Stimulated activated CD8-positive, alpha-beta memory T cell treated with anti-CD3 and anti-CD28 coated beads, Interleukin-12 subunit alpha, Interleukin-12 subunit beta, amount 100 ng/mL, for 1 hour (primary cell): Measurements from ENCODE around the gene GAGE12J.
"Not testable (repeated sequence)": the region's sequence is repeated elsewhere in the genome, so short reads cannot be mapped to it uniquely, and the experiment has no call there.

Experiments
- DNase-seq: peaks from one replicate; pipeline ENCODE4 v3.0.0-alpha.2; 2020; ENCODE audit warnings: low read depth

The GAGE12J gene

GRCh38 chrX:49310371-49310770 is 11.5 kb upstream of the GAGE12J start:
- no peak for DNase-seq

- no peak for DNase-seq
Measured at GRCh38 chrX:49312176-49312575, 9.7 kb upstream of the GAGE12J start.

GRCh38 chrX:49316085-49316484 is 5.8 kb upstream of the GAGE12J start:
- no peak for DNase-seq

- not testable (repeated sequence) for DNase-seq
Measured at GRCh38 chrX:49322266-49322665, 429 bp downstream of the GAGE12J start.

DNA sequence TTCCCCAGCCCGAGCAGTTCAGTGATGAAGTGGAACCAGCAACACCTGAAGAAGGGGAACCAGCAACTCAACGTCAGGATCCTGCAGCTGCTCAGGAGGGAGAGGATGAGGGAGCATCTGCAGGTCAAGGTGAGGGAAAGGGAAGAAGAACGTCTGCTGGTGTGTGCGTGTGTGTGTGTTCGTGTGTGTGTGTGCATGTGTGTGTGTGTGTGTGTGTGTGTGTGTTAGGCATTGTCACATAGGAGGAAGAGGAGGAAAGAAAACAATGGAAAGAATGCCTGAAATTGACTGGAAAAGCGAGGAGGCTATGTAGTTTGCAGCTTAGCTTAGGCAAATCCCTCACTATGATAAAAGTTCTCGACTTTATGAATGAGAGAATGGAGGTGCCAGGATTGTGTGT is 1.9 kb downstream of the GAGE12J start:
- DNase-seq = not testable (repeated sequence)

GRCh38 chrX:49330421-49330820 is 8.6 kb downstream of the GAGE12J start:
- not testable (repeated sequence) for DNase-seq

GRCh38 chrX:49331282-49331681 is 9.4 kb downstream of the GAGE12J start, which contains the start of gene GAGE13:
Gene GAGE13 (plus strand): TSS chrX:49331582. CDS start chrX:49332738, 1,156 bp downstream.
- not testable (repeated sequence) for DNase-seq

- DNase-seq = not testable (repeated sequence)
Measured at GRCh38 chrX:49331841-49332240, 10.0 kb downstream of the GAGE12J start.

GRCh38 chrX:49341449-49341848 is 19.6 kb downstream of the GAGE12J start:
- DNase-seq = not testable (repeated sequence)

DNA sequence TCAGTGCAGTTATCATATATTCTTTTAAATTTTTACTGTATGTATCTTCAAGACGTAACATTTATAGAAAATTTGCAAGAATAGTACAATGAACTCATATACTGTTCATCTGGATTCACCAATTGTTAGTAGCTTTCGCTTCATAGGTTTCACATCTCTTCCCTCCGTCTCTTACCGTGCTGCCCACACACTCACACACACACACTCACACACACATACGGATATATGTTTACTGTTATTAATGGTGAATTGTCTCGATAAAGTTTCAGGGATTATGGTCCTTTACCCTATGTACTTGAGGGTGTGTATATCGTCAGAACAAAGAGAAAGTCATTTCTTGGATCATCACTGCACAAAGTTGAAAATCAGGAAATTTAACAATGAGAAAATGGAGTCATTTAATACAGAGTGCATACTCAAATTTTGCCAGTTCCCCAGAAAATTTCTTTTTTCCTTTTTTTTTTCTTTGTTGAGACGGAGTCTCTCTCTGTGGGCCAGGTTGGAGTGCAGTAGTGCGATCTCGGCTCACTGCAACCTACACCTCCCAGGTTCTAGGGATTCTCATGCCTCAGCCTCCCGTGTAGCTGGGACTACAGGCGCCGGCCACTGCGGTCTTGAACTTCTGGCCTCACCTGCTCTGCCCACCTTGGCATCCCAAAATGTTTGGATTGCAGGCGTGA is 22.8 kb downstream of the GAGE12J start:
- not testable (repeated sequence) for DNase-seq

DNA sequence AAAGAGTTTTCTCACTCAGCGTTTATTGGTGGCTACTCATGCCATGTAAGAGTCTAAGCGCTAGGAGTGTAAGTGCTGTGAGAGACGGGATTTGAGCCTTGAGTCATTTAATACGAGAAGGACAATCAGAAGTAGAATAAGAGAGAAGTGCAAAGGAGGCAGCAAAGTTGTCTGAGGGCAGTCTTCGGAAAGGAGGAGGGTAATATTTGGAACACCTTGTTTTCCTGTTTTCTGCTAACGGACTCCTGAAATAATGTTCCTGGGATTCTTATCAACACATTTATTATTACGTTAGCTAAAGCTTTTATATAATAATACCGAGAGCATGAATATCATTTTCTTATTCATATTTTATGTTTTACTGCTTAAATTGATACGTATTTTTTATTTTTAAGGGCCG is 23.6 kb downstream of the GAGE12J start:
- not testable (repeated sequence) for DNase-seq

DNA sequence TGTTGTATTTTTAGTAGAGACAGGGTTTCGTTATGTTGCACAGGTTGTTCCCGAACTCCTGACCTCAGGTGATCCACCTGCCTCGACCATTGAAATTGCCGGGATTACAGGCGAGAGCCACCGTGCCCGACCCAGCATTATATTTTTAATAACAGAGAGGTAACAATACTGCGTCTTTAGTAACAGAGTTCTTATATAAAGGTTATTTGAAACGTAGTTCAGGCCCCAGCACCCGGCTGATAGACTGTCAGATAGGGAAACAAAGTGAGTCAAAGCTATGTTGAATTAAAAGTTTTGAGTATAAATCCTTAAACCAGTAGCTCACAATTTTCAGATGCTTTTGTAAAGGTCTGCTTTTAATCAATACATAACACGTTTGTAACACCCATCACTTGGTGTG is 24.3 kb downstream of the GAGE12J start:
- DNase-seq = not testable (repeated sequence)
